WTC11 (cell line): Measurements from ENCODE around the gene FGFR3. TPM values are rescaled to one million over a fixed set of nuclear protein-coding genes. Genes with fewer than 3 reads are reported as not detected.

Experiments
- ATAC-seq: fragments of 200-7000 bp; cut with Tn5 transposase; 2 replicates; pipeline ENCODE4 v1.10.0; 2021; ENCODE audit warnings: mild to moderate bottlenecking, moderate library complexity
- CTCF ChIA-PET: fragments of 300-600 bp; sonication (Branson Sonifier 250); formaldehyde crosslinking; loops from one replicate; lab custom pipeline; 2021; ENCODE audit warnings: antibody characterized with exemption; lab: Charles Lee
- POLR2A ChIA-PET: fragments of 350-600 bp; sonication (Branson Sonifier 250); formaldehyde crosslinking; loops from one replicate; lab custom pipeline; 2021; ENCODE audit warnings: antibody characterized with exemption; lab: Charles Lee
- DNase-seq: peaks from one replicate; pipeline ENCODE4 v3.0.0; 2021; ENCODE audit warnings: low spot score
- H3K27ac Mint-ChIP-seq: 2 replicates; pipeline ENCODE4 v1.8.0; 2021; ENCODE audit warnings: mixed read lengths
- H3K27me3 Mint-ChIP-seq: 2 replicates; pipeline ENCODE4 v1.8.0; 2021; ENCODE audit warnings: low read depth, mild to moderate bottlenecking, moderate library complexity, mixed read lengths
- H3K36me3 Mint-ChIP-seq: 2 replicates; pipeline ENCODE4 v1.8.0; 2021; ENCODE audit warnings: mixed read lengths
- H3K4me1 Mint-ChIP-seq: 2 replicates; pipeline ENCODE4 v1.8.0; 2022; ENCODE audit warnings: mixed read lengths
- H3K4me3 Mint-ChIP-seq: 2 replicates; pipeline ENCODE4 v1.8.0; 2021; ENCODE audit warnings: mild to moderate bottlenecking, moderate library complexity, mixed read lengths
- H3K9me3 Mint-ChIP-seq: 2 replicates; pipeline ENCODE4 v1.8.0; 2021; ENCODE audit warnings: mixed read lengths
- AR ChIP-seq: fragments of 250-450 bp; sonication (Bioruptor Pico); IDR thresholded peaks from 2 replicates; pipeline ENCODE4 v1.9.0; 2021; ENCODE audit warnings: mild to moderate bottlenecking
- ARID4B ChIP-seq: sonication (generic); formaldehyde crosslinking; IDR thresholded peaks from 2 replicates; pipeline ENCODE4 v1.8.0; 2023; ENCODE audit warnings: missing genetic modification reagents, mild to moderate bottlenecking, borderline replicate concordance
- ATF2 ChIP-seq: sonication (generic); formaldehyde crosslinking; IDR thresholded peaks from 2 replicates; pipeline ENCODE4 v1.8.1; 2022; ENCODE audit warnings: low read depth, missing genetic modification reagents, borderline replicate concordance
- ELF4 ChIP-seq: sonication (generic); formaldehyde crosslinking; IDR thresholded peaks from 2 replicates; pipeline ENCODE4 v1.8.1; 2022; ENCODE audit warnings: low read depth, mild to moderate bottlenecking, moderate library complexity, missing genetic modification reagents
- IRF2 ChIP-seq: sonication (generic); formaldehyde crosslinking; IDR thresholded peaks from 2 replicates; pipeline ENCODE4 v1.8.0; 2022; ENCODE audit warnings: low read depth, missing genetic modification reagents, borderline replicate concordance
- JUN ChIP-seq: sonication (generic); formaldehyde crosslinking; IDR thresholded peaks from 2 replicates; pipeline ENCODE4 v1.8.0; 2023; ENCODE audit warnings: mild to moderate bottlenecking, missing genetic modification reagents
- NR2C2 ChIP-seq: sonication (generic); formaldehyde crosslinking; IDR thresholded peaks from 2 replicates; pipeline ENCODE4 v1.8.0; 2022; ENCODE audit warnings: mild to moderate bottlenecking, missing genetic modification reagents
- NR3C1 ChIP-seq: sonication (generic); formaldehyde crosslinking; conservative IDR thresholded peaks from 2 replicates; pipeline ENCODE4 v1.8.1; 2023; ENCODE audit warnings: low read depth, mild to moderate bottlenecking, missing genetic modification reagents
- SP1 ChIP-seq: sonication (generic); formaldehyde crosslinking; conservative IDR thresholded peaks from 2 replicates; pipeline ENCODE4 v1.8.1; 2022; ENCODE audit warnings: missing genetic modification reagents
- TEAD1 ChIP-seq: sonication (generic); formaldehyde crosslinking; IDR thresholded peaks from 2 replicates; pipeline ENCODE4 v1.8.0; 2022; ENCODE audit warnings: mild to moderate bottlenecking, missing genetic modification reagents
- TEAD4 ChIP-seq: sonication (generic); formaldehyde crosslinking; IDR thresholded peaks from 2 replicates; pipeline ENCODE4 v1.8.0; 2022; ENCODE audit warnings: mild to moderate bottlenecking, missing genetic modification reagents
- ZBTB21 ChIP-seq: sonication (generic); formaldehyde crosslinking; IDR thresholded peaks from 2 replicates; pipeline ENCODE4 v1.8.1; 2023; ENCODE audit warnings: mild to moderate bottlenecking, missing genetic modification reagents, borderline replicate concordance
- ZNF232 ChIP-seq: sonication (generic); formaldehyde crosslinking; IDR thresholded peaks from 2 replicates; pipeline ENCODE4 v1.8.0; 2022; ENCODE audit warnings: mild to moderate bottlenecking, missing genetic modification reagents
- ZNF317 ChIP-seq: sonication (generic); formaldehyde crosslinking; IDR thresholded peaks from 2 replicates; pipeline ENCODE4 v1.8.1; 2023; ENCODE audit warnings: low read depth, mild to moderate bottlenecking, moderate library complexity, missing genetic modification reagents, borderline replicate concordance
- total RNA-seq: library from RNA; stranded (reverse); gene quantifications from 3 replicates; pipeline ENCODE4 v1.2.3, GENCODE V29; 2021
- TF ChIP-seq, protein P1 (sequence below): fragments of 250-450 bp; sonication (Bioruptor Pico); IDR thresholded peaks from 2 replicates; pipeline ENCODE4 v1.9.0; 2021; ENCODE audit warnings: mild to moderate bottlenecking
- TF ChIP-seq, protein P2 (sequence below): sonication (generic); formaldehyde crosslinking; IDR thresholded peaks from 2 replicates; pipeline ENCODE4 v1.8.1; 2023; ENCODE audit warnings: mild to moderate bottlenecking, missing genetic modification reagents, moderate library complexity
- TF ChIP-seq, protein P3 (sequence below): sonication (generic); formaldehyde crosslinking; IDR thresholded peaks from 2 replicates; pipeline ENCODE4 v1.8.0; 2022; ENCODE audit warnings: mild to moderate bottlenecking, missing genetic modification reagents
- TF ChIP-seq, protein P4 (sequence below): sonication (generic); formaldehyde crosslinking; IDR thresholded peaks from 2 replicates; pipeline ENCODE4 v1.8.0; 2022; ENCODE audit warnings: missing genetic modification reagents

FGFR3 gene
- total RNA-seq, 1 experiment from 2014 or later: 19.9 TPM

DNA sequence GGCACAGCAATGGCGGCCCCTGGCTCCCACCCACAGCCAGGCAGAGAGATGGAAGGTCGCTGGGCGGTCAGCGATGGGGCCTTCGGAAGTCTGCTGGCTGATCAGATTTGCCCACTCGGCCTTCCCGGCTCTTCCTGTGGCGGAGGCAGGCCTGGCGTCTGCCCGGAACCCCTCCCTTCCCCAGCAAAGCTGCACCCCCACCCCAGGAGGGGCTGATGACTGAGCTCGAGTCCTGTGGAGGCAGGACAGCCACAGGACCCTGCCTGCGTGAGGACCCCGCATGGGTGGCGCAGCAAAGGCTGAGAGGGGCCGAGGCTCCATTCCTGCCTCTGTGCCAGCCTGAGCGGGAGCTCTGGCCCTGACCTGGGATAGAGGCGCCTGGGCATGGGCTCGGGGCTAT is 37.0 kb upstream of the FGFR3 start:
- no peak for ATAC-seq

DNA sequence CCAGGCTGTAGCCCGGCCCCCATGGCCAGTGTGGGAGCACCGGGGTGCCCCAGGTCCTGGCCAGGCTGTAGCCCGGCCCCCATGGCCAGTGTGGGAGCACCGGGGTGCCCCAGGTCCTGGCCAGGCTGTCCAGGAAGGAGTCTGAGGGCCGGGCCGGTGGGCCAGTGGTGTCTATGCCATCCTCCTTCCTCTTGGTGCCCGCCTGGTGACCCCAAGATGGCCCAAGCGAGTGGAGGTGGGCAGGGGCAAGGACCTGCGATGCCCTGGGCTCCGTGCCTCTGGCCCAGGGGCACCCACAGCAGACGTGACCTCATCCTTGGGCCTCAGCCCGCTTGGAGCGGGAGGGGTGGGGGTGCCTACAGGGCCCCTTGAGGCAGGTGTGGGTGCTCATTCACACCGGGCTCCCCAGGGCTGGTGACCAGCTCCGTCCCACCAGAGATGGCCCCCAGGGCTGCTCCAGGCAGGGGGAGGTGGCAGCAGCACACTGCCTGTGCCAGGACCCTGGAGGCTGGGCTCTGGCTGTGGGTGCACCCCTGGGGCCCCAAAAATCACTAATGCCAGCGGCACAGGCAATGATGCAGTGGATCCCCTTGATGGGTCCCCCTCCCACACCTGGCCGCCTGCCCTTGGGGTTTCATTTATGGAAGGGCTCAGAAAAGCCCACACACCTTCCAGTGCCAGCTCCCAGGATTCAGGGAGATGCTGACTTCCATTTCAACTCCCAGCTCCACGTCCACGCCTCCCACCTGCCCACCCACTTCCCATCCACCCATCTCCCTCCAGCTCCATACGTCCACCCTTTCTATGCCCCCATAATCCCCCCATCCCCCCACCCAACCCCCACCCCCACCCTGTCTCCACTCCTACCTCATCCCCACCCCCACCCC is 36.0 kb upstream of the FGFR3 start:
- no peak for ATAC-seq
- no peaks in the 10 kb centered on the region for H3K4me1 Mint-ChIP-seq
- H3K4me3 Mint-ChIP-seq: no peak overlapping the region
- TF ChIP-seq ATF2 (CRISPR knock-in tag) (no peak), TEAD4 (CRISPR knock-in tag) (no peak), TEAD1 (no peak), IRF2 (no peak), NR3C1 (CRISPR knock-in tag) (no peak), ZNF232 (no peak), ARID4B (CRISPR knock-in tag) (no peak), AR (CRISPR knock-in tag) (no peak), ELF4 (CRISPR knock-in tag) (no peak), NR2C2 (no peak), ZNF317 (no peak), ZBTB21 (no peak), JUN (no peak)
- TF ChIP-seq, protein P1, sequence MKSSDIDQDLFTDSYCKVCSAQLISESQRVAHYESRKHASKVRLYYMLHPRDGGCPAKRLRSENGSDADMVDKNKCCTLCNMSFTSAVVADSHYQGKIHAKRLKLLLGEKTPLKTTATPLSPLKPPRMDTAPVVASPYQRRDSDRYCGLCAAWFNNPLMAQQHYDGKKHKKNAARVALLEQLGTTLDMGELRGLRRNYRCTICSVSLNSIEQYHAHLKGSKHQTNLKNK (CRISPR knock-in tag): no peak
- TF ChIP-seq, protein P2, sequence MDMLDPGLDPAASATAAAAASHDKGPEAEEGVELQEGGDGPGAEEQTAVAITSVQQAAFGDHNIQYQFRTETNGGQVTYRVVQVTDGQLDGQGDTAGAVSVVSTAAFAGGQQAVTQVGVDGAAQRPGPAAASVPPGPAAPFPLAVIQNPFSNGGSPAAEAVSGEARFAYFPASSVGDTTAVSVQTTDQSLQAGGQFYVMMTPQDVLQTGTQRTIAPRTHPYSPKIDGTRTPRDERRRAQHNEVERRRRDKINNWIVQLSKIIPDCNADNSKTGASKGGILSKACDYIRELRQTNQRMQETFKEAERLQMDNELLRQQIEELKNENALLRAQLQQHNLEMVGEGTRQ (CRISPR knock-in tag): no peak
- TF ChIP-seq, protein P3, sequence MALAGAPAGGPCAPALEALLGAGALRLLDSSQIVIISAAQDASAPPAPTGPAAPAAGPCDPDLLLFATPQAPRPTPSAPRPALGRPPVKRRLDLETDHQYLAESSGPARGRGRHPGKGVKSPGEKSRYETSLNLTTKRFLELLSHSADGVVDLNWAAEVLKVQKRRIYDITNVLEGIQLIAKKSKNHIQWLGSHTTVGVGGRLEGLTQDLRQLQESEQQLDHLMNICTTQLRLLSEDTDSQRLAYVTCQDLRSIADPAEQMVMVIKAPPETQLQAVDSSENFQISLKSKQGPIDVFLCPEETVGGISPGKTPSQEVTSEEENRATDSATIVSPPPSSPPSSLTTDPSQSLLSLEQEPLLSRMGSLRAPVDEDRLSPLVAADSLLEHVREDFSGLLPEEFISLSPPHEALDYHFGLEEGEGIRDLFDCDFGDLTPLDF: no peak
- TF ChIP-seq, protein P4, sequence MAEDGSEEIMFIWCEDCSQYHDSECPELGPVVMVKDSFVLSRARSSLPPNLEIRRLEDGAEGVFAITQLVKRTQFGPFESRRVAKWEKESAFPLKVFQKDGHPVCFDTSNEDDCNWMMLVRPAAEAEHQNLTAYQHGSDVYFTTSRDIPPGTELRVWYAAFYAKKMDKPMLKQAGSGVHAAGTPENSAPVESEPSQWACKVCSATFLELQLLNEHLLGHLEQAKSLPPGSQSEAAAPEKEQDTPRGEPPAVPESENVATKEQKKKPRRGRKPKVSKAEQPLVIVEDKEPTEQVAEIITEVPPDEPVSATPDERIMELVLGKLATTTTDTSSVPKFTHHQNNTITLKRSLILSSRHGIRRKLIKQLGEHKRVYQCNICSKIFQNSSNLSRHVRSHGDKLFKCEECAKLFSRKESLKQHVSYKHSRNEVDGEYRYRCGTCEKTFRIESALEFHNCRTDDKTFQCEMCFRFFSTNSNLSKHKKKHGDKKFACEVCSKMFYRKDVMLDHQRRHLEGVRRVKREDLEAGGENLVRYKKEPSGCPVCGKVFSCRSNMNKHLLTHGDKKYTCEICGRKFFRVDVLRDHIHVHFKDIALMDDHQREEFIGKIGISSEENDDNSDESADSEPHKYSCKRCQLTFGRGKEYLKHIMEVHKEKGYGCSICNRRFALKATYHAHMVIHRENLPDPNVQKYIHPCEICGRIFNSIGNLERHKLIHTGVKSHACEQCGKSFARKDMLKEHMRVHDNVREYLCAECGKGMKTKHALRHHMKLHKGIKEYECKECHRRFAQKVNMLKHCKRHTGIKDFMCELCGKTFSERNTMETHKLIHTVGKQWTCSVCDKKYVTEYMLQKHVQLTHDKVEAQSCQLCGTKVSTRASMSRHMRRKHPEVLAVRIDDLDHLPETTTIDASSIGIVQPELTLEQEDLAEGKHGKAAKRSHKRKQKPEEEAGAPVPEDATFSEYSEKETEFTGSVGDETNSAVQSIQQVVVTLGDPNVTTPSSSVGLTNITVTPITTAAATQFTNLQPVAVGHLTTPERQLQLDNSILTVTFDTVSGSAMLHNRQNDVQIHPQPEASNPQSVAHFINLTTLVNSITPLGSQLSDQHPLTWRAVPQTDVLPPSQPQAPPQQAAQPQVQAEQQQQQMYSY (CRISPR knock-in tag): no peak
- DNase-seq: no peak
- H3K27ac Mint-ChIP-seq: no peak overlapping the region
- no peaks in the 10 kb centered on the region for H3K9me3 Mint-ChIP-seq
- no peaks in the 10 kb centered on the region for H3K27me3 Mint-ChIP-seq
- POLR2A ChIA-PET: interaction anchor here (1.3 kb wide), 1 partner anchor 36 kb away, joined by 3 read pairs; the partner anchor contains the start of gene FGFR3
- H3K36me3 Mint-ChIP-seq: no peaks in the 10 kb centered on the region
- CTCF ChIA-PET: interaction anchor here (0.7 to 4.7 kb wide), 6 partner anchors 9 to 154 kb away, joined by 3 to 44 read pairs (median 4); no protein-coding TSS in a partner anchor

More for the DNA sequence above, 37.0 kb upstream of the FGFR3 start:
- no peaks in the 10 kb centered on the region for H3K4me1 Mint-ChIP-seq
- no peak overlapping the region for H3K4me3 Mint-ChIP-seq
- no peak for DNase-seq
- ChIA-PET CTCF (interaction anchor here (0.9 to 1.0 kb wide), 2 partner anchors 12 to 54 kb away, joined by 3 to 4 read pairs; no protein-coding TSS in a partner anchor), POLR2A (no interaction called here)
- no peaks in the 10 kb centered on the region for H3K36me3 Mint-ChIP-seq
- no peaks in the 10 kb centered on the region for H3K9me3 Mint-ChIP-seq
- no peak for TF ChIP-seq SP1 (CRISPR knock-in tag)
- H3K27me3 Mint-ChIP-seq: no peaks in the 10 kb centered on the region
- no peak overlapping the region for H3K27ac Mint-ChIP-seq
